Measurements from ENCODE around the gene CHMP3. TPM values are rescaled to one million over a fixed set of nuclear protein-coding genes. Genes with fewer than 3 reads are reported as not detected.

The CHMP3 gene
- total RNA-seq, 4 donors from 2014 or later: 166 to 213 (median 185) TPM

GRCh38 chr2:86491088-86491487 lies 72.2 kb downstream of the CHMP3 start:
- Histone ChIP-seq H3K4me1 (peaks cover 0 to 41% (median 39%) of the 10 kb centered on the region in 4 donors), H3K27ac (replicated peaks in 1 of 4) (peak overlapping the region; percentile 52 to 62 (median 58)), H3K36me3 (peaks cover 26 to 96% (median 66%) of the 10 kb centered on the region in 4 donors)

GRCh38 chr2:86490245-86490644 lies 73.0 kb downstream of the CHMP3 start:
- H3K36me3 ChIP-seq: peaks cover 33 to 96% (median 71%) of the 10 kb centered on the region in 4 donors
- H3K9me3 ChIP-seq: no peaks in the 10 kb centered on the region
- no peak for DNase-seq (ENCODE audit: extremely low spot score)
- no peak for TF ChIP-seq EP300 (IDR thresholded peaks at IDR 0.05)
- no peak for TF ChIP-seq CTCF (IDR thresholded peaks at IDR 0.05)
- no peak for TF ChIP-seq POLR2AphosphoS5 (IDR thresholded peaks at IDR 0.05)
- TF ChIP-seq POLR2A (IDR thresholded peaks at IDR 0.05; ENCODE audit: low read depth): no peak
- H3K4me1 ChIP-seq: peaks cover 0 to 44% (median 39%) of the 10 kb centered on the region in 4 donors
- H3K4me3 ChIP-seq: no peak overlapping the region
- H3K27me3 ChIP-seq: no peaks in the 10 kb centered on the region
- peak overlapping the region; percentile 52 to 62 (median 58) for H3K27ac ChIP-seq (replicated peaks in 1 of 4)
- WGBS: 72% methylated on average over 4 of the region's 4 CpGs
- intact Hi-C loops (cut with DNase I): loop anchor here (10.0 kb wide), 1 partner anchor 45 kb away; the partner anchor contains the start of gene KDM3A

More at GRCh38 chr2:86491088-86491487, 72.2 kb downstream of the CHMP3 start:
- H3K27me3 ChIP-seq: no peaks in the 10 kb centered on the region
- DNase-seq (ENCODE audit: extremely low spot score): no peak
- no peak for TF ChIP-seq EP300 (IDR thresholded peaks at IDR 0.05)
- no peak for TF ChIP-seq POLR2A (IDR thresholded peaks at IDR 0.05; ENCODE audit: low read depth)
- no peak for TF ChIP-seq CTCF (IDR thresholded peaks at IDR 0.05)
- TF ChIP-seq POLR2AphosphoS5 (IDR thresholded peaks at IDR 0.05): peak in 1 of 2 donors; percentile 60
- 72% methylated on average over 4 of the region's 4 CpGs for WGBS
- H3K4me3 ChIP-seq: no peak overlapping the region
- no peaks in the 10 kb centered on the region for H3K9me3 ChIP-seq
- intact Hi-C loops (cut with DNase I): loop anchor here (10.0 kb wide), 1 partner anchor 46 kb away; the partner anchor contains the start of gene KDM3A

- Histone ChIP-seq H3K9me3 (no peaks in the 10 kb centered on the region), H3K27ac (replicated peaks in 1 of 4) (peak overlapping the region; percentile 52 to 62 (median 58)), H3K4me1 (peaks cover 0 to 49% (median 45%) of the 10 kb centered on the region in 4 donors), H3K4me3 (no peak overlapping the region), H3K27me3 (no peaks in the 10 kb centered on the region), H3K36me3 (peaks cover 33 to 99% (median 74%) of the 10 kb centered on the region in 4 donors)
- DNase-seq (ENCODE audit: extremely low spot score): no peak
- intact Hi-C loops (cut with DNase I): no loop called here
- WGBS: 98% methylated on average over 3 of the region's 3 CpGs
- no peak for TF ChIP-seq EP300 (IDR thresholded peaks at IDR 0.05)
- no peak for TF ChIP-seq CTCF (IDR thresholded peaks at IDR 0.05)
- TF ChIP-seq POLR2AphosphoS5 (IDR thresholded peaks at IDR 0.05): no peak
- TF ChIP-seq POLR2A (IDR thresholded peaks at IDR 0.05; ENCODE audit: low read depth): no peak
Observed at GRCh38 chr2:86489542-86489941, 73.7 kb downstream of the CHMP3 start.

- TF ChIP-seq CTCF (IDR thresholded peaks at IDR 0.05): no peak
- TF ChIP-seq POLR2AphosphoS5 (IDR thresholded peaks at IDR 0.05): peak in 1 of 2 donors; percentile 8
- intact Hi-C loops (cut with DNase I): no loop called here
- peak overlapping the region; percentile 52 to 62 (median 58) for H3K27ac ChIP-seq (replicated peaks in 1 of 4)
- peaks cover under 1 to 57% (median 53%) of the 10 kb centered on the region in 4 donors for H3K4me1 ChIP-seq
- H3K36me3 ChIP-seq: peaks cover 41 to 99% (median 82%) of the 10 kb centered on the region in 4 donors
- 83% methylated on average over 7 of the region's 7 CpGs for whole genome bisulfite sequencing
- no peak for DNase-seq (ENCODE audit: extremely low spot score)
- no peak overlapping the region for H3K4me3 ChIP-seq
- H3K27me3 ChIP-seq: no peaks in the 10 kb centered on the region
- H3K9me3 ChIP-seq: no peaks in the 10 kb centered on the region
Observed at GRCh38 chr2:86488561-86489250, 74.5 kb downstream of the CHMP3 start.

Data from esophagus muscularis mucosa (tissue), 4 donors.